HepG2 (cell line): ENCODE results near the gene WDR47.

Experiments used
- HMG20A ChIP-seq: IDR thresholded peaks from 2 replicates; pipeline ENCODE4 v1.6.1; 2016; ENCODE audit warnings: borderline replicate concordance
- HMG20B ChIP-seq: conservative IDR thresholded peaks from 2 replicates; pipeline ENCODE4 v1.6.1; 2016; ENCODE audit warnings: missing genetic modification reagents, missing compliant biosample characterization
- MAFK ChIP-seq, 2 experiments: IDR thresholded peaks in 1 of 2; conservative IDR thresholded peaks in 1 of 2; 2 replicates each; pipeline ENCODE4 v1.6.1; 2011; ENCODE audit warnings: improper control_type of control experiment in 2 of 2, low read length in 2 of 2
- MBD4 ChIP-seq: IDR thresholded peaks from 2 replicates; pipeline ENCODE4 v1.6.1; 2012; ENCODE audit warnings: low read length, inconsistent platforms, borderline replicate concordance
- MEIS2 ChIP-seq: sonication (generic); formaldehyde crosslinking; IDR thresholded peaks from 2 replicates; pipeline ENCODE4 v1.9.0; 2021; ENCODE audit warnings: mild to moderate bottlenecking, missing genetic modification reagents
- MIXL1 ChIP-seq: IDR thresholded peaks from 2 replicates; pipeline ENCODE4 v1.6.1; 2016
- NR2F6 ChIP-seq, 2 experiments: IDR thresholded peaks; 2 replicates each; pipeline ENCODE4 v1.6.1; 2016; ENCODE audit warnings: antibody characterized with exemption in 1 of 2, mild to moderate bottlenecking in 1 of 2
- POLR2A ChIP-seq, 2 experiments: IDR thresholded peaks; 2 replicates each; pipeline ENCODE4 v1.6.1; 2011; ENCODE audit warnings: low read depth in 2 of 2, low read length in 2 of 2, mild to moderate bottlenecking in 1 of 2, moderate library complexity in 1 of 2; ENCODE audit not compliant: insufficient read depth in 1 of 2
- ZNF10 ChIP-seq: sonication (generic); formaldehyde crosslinking; IDR thresholded peaks from 2 replicates; pipeline ENCODE4 v1.4.0; 2020; ENCODE audit warnings: mild to moderate bottlenecking, low read depth, missing genetic modification reagents, borderline replicate concordance
- ZNF263 ChIP-seq: sonication (generic); formaldehyde crosslinking; IDR thresholded peaks from 2 replicates; pipeline ENCODE4 v1.4.0; 2020; ENCODE audit warnings: missing genetic modification reagents
- TF ChIP-seq, protein P1 (sequence below): sonication (generic); formaldehyde crosslinking; IDR thresholded peaks from 2 replicates; pipeline ENCODE4 v1.4.0; 2020; ENCODE audit warnings: missing genetic modification reagents
- TF ChIP-seq, protein P2 (sequence below): sonication (generic); formaldehyde crosslinking; IDR thresholded peaks from 2 replicates; pipeline ENCODE4 v1.5.0; 2020; ENCODE audit warnings: mild to moderate bottlenecking, missing genetic modification reagents, borderline replicate concordance
- TF ChIP-seq, protein P3 (sequence below): IDR thresholded peaks from 2 replicates; pipeline ENCODE4 v1.6.1; 2012; ENCODE audit warnings: inconsistent platforms

DNA sequence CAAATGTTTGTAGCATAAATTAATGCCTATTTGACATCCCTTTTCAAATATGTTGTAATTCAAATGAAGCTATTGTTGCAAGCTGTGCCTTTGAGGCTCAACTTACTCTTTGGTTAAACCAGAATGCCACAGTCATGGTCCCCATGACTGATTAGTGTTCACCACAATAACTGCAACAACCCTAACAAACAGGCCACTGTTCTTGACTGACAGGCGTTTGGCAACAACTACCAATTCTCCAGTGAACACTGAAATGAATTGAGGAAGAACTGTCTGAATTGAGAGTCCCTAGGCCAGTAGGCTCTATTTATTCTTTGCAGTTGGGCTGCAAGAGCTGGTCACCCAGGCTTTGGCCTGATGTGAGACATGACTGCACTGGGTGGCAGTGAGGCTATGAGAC lies 42.0 kb upstream of the WDR47 start:
- TF ChIP-seq, protein P1, sequence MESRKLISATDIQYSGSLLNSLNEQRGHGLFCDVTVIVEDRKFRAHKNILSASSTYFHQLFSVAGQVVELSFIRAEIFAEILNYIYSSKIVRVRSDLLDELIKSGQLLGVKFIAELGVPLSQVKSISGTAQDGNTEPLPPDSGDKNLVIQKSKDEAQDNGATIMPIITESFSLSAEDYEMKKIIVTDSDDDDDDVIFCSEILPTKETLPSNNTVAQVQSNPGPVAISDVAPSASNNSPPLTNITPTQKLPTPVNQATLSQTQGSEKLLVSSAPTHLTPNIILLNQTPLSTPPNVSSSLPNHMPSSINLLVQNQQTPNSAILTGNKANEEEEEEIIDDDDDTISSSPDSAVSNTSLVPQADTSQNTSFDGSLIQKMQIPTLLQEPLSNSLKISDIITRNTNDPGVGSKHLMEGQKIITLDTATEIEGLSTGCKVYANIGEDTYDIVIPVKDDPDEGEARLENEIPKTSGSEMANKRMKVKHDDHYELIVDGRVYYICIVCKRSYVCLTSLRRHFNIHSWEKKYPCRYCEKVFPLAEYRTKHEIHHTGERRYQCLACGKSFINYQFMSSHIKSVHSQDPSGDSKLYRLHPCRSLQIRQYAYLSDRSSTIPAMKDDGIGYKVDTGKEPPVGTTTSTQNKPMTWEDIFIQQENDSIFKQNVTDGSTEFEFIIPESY (CRISPR knock-in tag), result no peak
- TF ChIP-seq MAFK (conservative IDR thresholded peaks at IDR 0.05 in 1 of 2, IDR thresholded peaks at IDR 0.05 in 1 of 2; ENCODE audit: low read length in 2 of 2) (no peak), ZNF263 (CRISPR knock-in tag) (no peak), MIXL1 (CRISPR knock-in tag) (no peak), ZNF10 (CRISPR knock-in tag) (no peak), MEIS2 (CRISPR knock-in tag) (no peak), MBD4 (no peak), NR2F6 (IDR thresholded peaks at IDR 0.05) (no peak), NR2F6 (CRISPR knock-in tag; IDR thresholded peaks at IDR 0.05) (no peak), HMG20A (CRISPR knock-in tag) (no peak), HMG20B (CRISPR knock-in tag) (no peak), POLR2A (IDR thresholded peaks at IDR 0.05; ENCODE audit: insufficient read depth in 1 of 2, low read depth in 2 of 2, low read length in 2 of 2) (no peak)
- TF ChIP-seq, protein P2, sequence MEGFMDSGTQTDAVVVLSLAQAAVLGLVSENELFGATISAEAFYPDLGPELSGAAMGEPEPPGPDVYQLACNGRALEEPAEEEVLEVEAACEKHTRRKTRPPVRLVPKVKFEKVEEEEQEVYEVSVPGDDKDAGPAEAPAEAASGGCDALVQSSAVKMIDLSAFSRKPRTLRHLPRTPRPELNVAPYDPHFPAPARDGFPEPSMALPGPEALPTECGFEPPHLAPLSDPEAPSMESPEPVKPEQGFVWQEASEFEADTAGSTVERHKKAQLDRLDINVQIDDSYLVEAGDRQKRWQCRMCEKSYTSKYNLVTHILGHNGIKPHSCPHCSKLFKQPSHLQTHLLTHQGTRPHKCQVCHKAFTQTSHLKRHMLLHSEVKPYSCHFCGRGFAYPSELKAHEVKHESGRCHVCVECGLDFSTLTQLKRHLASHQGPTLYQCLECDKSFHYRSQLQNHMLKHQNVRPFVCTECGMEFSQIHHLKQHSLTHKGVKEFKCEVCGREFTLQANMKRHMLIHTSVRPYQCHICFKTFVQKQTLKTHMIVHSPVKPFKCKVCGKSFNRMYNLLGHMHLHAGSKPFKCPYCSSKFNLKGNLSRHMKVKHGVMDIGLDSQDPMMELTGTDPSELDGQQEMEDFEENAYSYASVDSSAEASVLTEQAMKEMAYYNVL (CRISPR knock-in tag), result no peak
- TF ChIP-seq, protein P3, sequence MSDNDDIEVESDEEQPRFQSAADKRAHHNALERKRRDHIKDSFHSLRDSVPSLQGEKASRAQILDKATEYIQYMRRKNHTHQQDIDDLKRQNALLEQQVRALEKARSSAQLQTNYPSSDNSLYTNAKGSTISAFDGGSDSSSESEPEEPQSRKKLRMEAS, result no peak
